ENCODE measurements around the gene CUL4A. TPM values are rescaled to one million over a fixed set of nuclear protein-coding genes. Genes with fewer than 3 reads are reported as not detected.
"Not testable (repeated sequence)": the region's sequence is repeated elsewhere in the genome, so short reads cannot be mapped to it uniquely, and the experiment has no call there.

CUL4A gene
- total and polyA plus RNA-seq, 2 experiments from 2014 or later: 52.2 to 85.3 TPM

GRCh38 chr13:113258321-113259054, 49.1 kb downstream of the CUL4A start:
- H3K36me3 ChIP-seq (replicated peaks; ENCODE audit: insufficient read depth, low read depth): no peaks in the 10 kb centered on the region
- H3K9me2 ChIP-seq (replicated peaks; ENCODE audit: insufficient read depth): no peaks in the 10 kb centered on the region
- no peak overlapping the region for H3K4me3 ChIP-seq
- no peaks in the 10 kb centered on the region for H3K27me3 ChIP-seq
- DNase-seq (ENCODE audit: low spot score): no peak
- no peaks in the 10 kb centered on the region for H4K20me1 ChIP-seq (ENCODE audit: insufficient read depth, poor library complexity, severe bottlenecking)
- H3K9me3 ChIP-seq (ENCODE audit: low read depth): no peaks in the 10 kb centered on the region
- no peak overlapping the region for H3K4me2 ChIP-seq
- TF ChIP-seq EZH2phosphoT487 (IDR thresholded peaks at IDR 0.05; ENCODE audit: low read depth, severe bottlenecking, unreplicated experiment): no peak
- TF ChIP-seq EZH2 (IDR thresholded peaks at IDR 0.05; ENCODE audit: borderline replicate concordance): no peak
- TF ChIP-seq CTCF (IDR thresholded peaks at IDR 0.05; ENCODE audit: poor library complexity): no peak
- H3K79me2 ChIP-seq: no peaks in the 10 kb centered on the region
- WGBS (ENCODE audit: low lambda C conversion rate, missing lambda C conversion rate): 97% methylated on average over 5 of the region's 5 CpGs
- no peak overlapping the region for H2AFZ ChIP-seq
- no peaks in the 10 kb centered on the region for H3K4me1 ChIP-seq (ENCODE audit: insufficient read depth)
- H3K27ac ChIP-seq: no peak overlapping the region

GRCh38 chr13:113260996-113261395, 51.6 kb downstream of the CUL4A start:
- TF ChIP-seq CTCF (IDR thresholded peaks at IDR 0.05; ENCODE audit: poor library complexity) (no peak), EZH2phosphoT487 (IDR thresholded peaks at IDR 0.05; ENCODE audit: low read depth, severe bottlenecking, unreplicated experiment) (no peak), EZH2 (IDR thresholded peaks at IDR 0.05; ENCODE audit: borderline replicate concordance) (no peak)
- Histone ChIP-seq H3K36me3 (replicated peaks; ENCODE audit: insufficient read depth, low read depth) (no peaks in the 10 kb centered on the region), H3K4me2 (no peak overlapping the region), H3K27me3 (no peaks in the 10 kb centered on the region), H3K4me3 (no peak overlapping the region), H2AFZ (no peak overlapping the region), H4K20me1 (ENCODE audit: insufficient read depth, poor library complexity, severe bottlenecking) (no peaks in the 10 kb centered on the region), H3K4me1 (ENCODE audit: insufficient read depth) (no peaks in the 10 kb centered on the region), H3K27ac (no peak overlapping the region), H3K79me2 (no peaks in the 10 kb centered on the region), H3K9me2 (replicated peaks; ENCODE audit: insufficient read depth) (no peaks in the 10 kb centered on the region), H3K9me3 (ENCODE audit: low read depth) (no peaks in the 10 kb centered on the region)
- 95% methylated on average over 13 of the region's 13 CpGs for WGBS (ENCODE audit: low lambda C conversion rate, missing lambda C conversion rate)
- no peak for DNase-seq (ENCODE audit: low spot score)

GRCh38 chr13:113263016-113263415, 53.6 kb downstream of the CUL4A start:
- not testable (repeated sequence) for H3K4me3 ChIP-seq; H3K79me2 ChIP-seq; DNase-seq (ENCODE audit: low spot score); H3K27me3 ChIP-seq; H3K4me1 ChIP-seq (ENCODE audit: insufficient read depth); H3K4me2 ChIP-seq; H3K9me2 ChIP-seq (replicated peaks; ENCODE audit: insufficient read depth); H3K36me3 ChIP-seq (replicated peaks; ENCODE audit: insufficient read depth, low read depth); H3K27ac ChIP-seq; H4K20me1 ChIP-seq (ENCODE audit: insufficient read depth, poor library complexity, severe bottlenecking); H2AFZ ChIP-seq; H3K9me3 ChIP-seq (ENCODE audit: low read depth)
- 96% methylated on average over 12 of the region's 14 CpGs for WGBS (ENCODE audit: low lambda C conversion rate, missing lambda C conversion rate)

GRCh38 chr13:113267642-113268405, 58.4 kb downstream of the CUL4A start:
- no peak for TF ChIP-seq EZH2 (IDR thresholded peaks at IDR 0.05; ENCODE audit: borderline replicate concordance)
- no peak for TF ChIP-seq CTCF (IDR thresholded peaks at IDR 0.05; ENCODE audit: poor library complexity)
- TF ChIP-seq EZH2phosphoT487 (IDR thresholded peaks at IDR 0.05; ENCODE audit: low read depth, severe bottlenecking, unreplicated experiment): no peak
- Histone ChIP-seq H3K4me1 (ENCODE audit: insufficient read depth) (no peaks in the 10 kb centered on the region), H3K4me2 (no peak overlapping the region), H3K9me2 (replicated peaks; ENCODE audit: insufficient read depth) (no peaks in the 10 kb centered on the region), H3K79me2 (no peaks in the 10 kb centered on the region), H4K20me1 (ENCODE audit: insufficient read depth, poor library complexity, severe bottlenecking) (no peaks in the 10 kb centered on the region), H3K36me3 (replicated peaks; ENCODE audit: insufficient read depth, low read depth) (no peaks in the 10 kb centered on the region), H3K9me3 (ENCODE audit: low read depth) (no peaks in the 10 kb centered on the region), H3K27ac (no peak overlapping the region), H3K27me3 (no peaks in the 10 kb centered on the region), H3K4me3 (no peak overlapping the region), H2AFZ (no peak overlapping the region)
- DNase-seq (ENCODE audit: low spot score): no peak
- 98% methylated on average over 20 of the region's 20 CpGs for WGBS (ENCODE audit: low lambda C conversion rate, missing lambda C conversion rate)
